HG03442 (cell line): ENCODE measurements around the gene APOL1.

Experiments
- ATAC-seq: cut with Tn5 transposase; IDR thresholded peaks from one replicate; pipeline ENCODE4 v1.9.1; 2021; ENCODE audit warnings: mild to moderate bottlenecking, moderate library complexity; ENCODE audit not compliant: unreplicated experiment

Gene APOL1

GRCh38 chr22:36305813-36306212 is 52.9 kb downstream of the APOL1 start:
- no peak for ATAC-seq

DNA sequence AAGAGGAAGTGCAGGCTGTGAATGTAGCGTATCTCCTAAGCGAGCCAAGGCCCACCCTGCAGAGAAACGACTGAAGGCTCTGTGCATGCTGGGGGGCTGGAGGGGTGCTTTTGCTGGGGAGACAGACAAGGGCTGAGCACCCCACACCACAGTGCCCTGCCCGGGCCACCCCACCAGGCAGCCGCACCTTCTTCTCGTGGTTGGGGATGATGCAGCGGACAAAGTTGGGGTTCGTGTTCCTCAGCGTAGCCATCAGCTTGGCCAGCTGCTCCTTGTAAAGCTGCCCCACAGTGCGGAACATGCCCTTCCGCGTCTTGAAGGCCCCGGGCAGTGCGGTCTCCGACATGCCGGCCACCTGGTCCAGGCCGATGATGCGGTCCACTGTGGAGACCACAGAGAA is 53.3 kb downstream of the APOL1 start:
- no peak for ATAC-seq

GRCh38 chr22:36308880-36309279 is 55.9 kb downstream of the APOL1 start:
- no peak for ATAC-seq

DNA sequence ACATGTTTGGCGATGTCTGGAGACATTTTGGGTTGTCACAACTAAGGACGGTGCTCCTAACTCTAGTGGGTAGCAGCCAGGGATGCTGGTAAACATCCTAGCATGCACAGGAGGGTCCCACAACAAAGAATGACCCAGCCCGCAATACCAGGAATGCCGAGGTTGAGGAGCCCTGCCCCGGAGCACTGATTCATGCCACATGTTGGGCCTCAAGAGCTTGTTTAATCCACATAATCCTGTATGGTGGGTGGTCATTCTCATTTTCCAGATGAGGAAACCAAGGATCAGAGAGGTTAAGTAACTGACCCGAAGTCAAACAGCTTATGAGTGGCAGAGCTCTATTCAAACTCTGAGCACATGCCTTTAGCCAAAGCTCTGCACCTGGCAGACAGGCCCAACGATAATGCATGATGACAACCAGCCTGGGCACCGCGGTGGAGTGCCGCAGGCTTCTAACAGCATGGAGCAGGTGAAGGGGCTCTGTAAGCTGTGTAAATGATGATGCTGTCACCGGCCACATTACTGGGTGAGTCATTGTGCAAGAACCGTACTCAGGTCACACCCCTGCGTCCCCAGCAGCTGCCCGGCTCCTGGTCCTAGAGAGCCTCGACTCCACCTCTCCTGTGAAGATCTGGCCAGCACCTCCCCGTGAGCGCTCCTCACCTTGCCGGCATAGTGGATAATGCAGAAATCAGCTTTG is 58.6 kb downstream of the APOL1 start:
- no peak for ATAC-seq

DNA sequence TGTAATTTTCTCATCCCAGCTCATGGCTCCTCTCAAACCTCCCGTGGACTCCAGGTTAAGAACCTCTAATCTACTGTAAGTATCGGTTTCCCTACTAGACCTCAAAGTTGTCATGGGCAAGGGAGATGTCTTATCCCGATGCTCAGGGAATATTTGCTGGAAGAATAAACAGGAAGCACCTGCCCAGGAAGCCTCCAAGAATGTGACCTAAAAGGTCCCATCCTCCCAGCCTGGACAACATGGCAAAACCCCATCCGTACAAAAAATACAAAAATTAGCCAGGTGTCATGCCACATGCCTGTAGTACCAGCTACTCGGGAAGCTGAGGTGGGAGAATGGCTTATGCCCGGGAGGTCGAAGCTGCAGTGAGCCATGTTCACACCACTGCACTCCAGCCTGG is 62.4 kb downstream of the APOL1 start:
- ATAC-seq = no peak

DNA sequence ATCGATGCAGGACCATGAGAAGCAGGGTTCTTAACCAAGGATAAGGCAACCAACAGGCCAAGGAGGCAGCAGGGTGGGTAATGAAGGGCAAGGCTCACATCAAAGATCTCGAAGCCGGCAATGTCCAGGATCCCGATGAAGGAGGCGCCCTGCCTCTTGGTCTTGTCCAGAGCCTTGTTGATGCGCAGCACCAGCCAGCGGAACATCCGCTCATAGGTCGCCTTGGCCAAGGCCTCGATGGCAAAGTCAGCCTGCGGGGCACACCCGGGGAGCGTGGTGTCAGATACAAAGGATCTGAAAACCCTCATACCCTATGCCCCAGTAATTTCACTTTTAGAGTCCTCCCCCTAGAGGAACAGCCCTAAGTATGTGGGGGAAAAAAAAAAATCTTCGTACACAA is 63.5 kb downstream of the APOL1 start:
- no peak for ATAC-seq
